Lower lobe of right lung (tissue), 2 donors: ENCODE results near the gene LSM10. TPM values are rescaled to one million over a fixed set of nuclear protein-coding genes. Genes with fewer than 3 reads are reported as not detected.

Source experiments
- ATAC-seq, 2 donors: fragments of 200-7000 bp; cut with Tn5 transposase; one replicate each; pipeline ENCODE4 v1.9.1; 2020 to 2022; ENCODE audit warnings: mild to moderate bottlenecking in 2 of 2, moderate library complexity in 2 of 2
- DNase-seq: peaks from one replicate; pipeline ENCODE4 v3.0.0-alpha.2; 2020
- H3K27ac ChIP-seq: fragments of 200-600 bp; one replicate; pipeline ENCODE4 v1.8.0; 2022
- H3K27me3 ChIP-seq: fragments of 200-600 bp; one replicate; pipeline ENCODE4 v1.8.0; 2022; ENCODE audit warnings: low read depth
- H3K36me3 ChIP-seq: fragments of 200-600 bp; one replicate; pipeline ENCODE4 v1.8.0; 2022; ENCODE audit warnings: mild to moderate bottlenecking
- H3K4me1 ChIP-seq: fragments of 200-600 bp; one replicate; pipeline ENCODE4 v1.8.0; 2022
- H3K4me3 ChIP-seq: fragments of 200-600 bp; one replicate; pipeline ENCODE4 v1.8.0; 2022; ENCODE audit warnings: mild to moderate bottlenecking
- H3K9me3 ChIP-seq: fragments of 200-600 bp; one replicate; pipeline ENCODE4 v1.8.0; 2022
- intact Hi-C: fragments of 100-400 bp; cut with DNase I; formaldehyde crosslinking; loops from one replicate; pipeline ENCODE4 v1.11.0; 2022
- total RNA-seq: library from RNA; stranded (reverse); fragmentation: NEBNext Ultra II Directional; extraction: Animal tissue kit (Norgen Biotek cat#: 25700); gene quantifications from one replicate; pipeline ENCODE4 v1.2.1, GENCODE V29; 2021
- TF ChIP-seq, protein P1 (sequence below): fragments of 200-600 bp; IDR thresholded peaks from one replicate; pipeline ENCODE4 v1.8.0; 2022; ENCODE audit warnings: antibody characterized with exemption, mild to moderate bottlenecking
- donor health status: DM: no; HTN: yes; CAD: no; lungs with severe emphysema.

Gene LSM10
- total RNA-seq, 1 donor from 2014 or later = 44.5 TPM

DNA sequence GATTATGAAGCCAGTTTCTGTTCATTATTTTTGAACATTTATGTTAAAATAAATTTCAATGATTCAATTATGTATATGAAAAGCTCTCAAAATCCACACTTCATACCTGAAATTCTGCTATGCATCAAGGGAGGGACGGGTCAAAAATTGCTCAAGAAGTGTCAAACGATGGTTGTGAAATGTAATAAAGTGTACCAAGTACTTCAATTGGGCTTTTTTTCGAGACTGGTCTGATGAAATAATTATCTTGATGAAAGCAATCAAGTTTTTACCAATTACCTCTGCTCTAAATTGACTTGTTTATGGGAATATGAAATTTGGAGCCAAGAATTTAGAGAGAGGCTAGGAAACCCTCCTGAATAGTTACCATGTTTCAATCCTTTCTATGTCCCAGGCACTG lies 44.6 kb upstream of the LSM10 start:
- Histone ChIP-seq H3K4me1 (no peaks in the 10 kb centered on the region), H3K9me3 (no peaks in the 10 kb centered on the region), H3K27me3 (no peaks in the 10 kb centered on the region), H3K4me3 (no peak overlapping the region), H3K27ac (no peak overlapping the region), H3K36me3 (peaks cover 16% of the 10 kb centered on the region)
- DNase-seq (no peak), ATAC-seq (peak in 1 of 2 donors; percentile 41)
- intact Hi-C loops = no loop called here
- TF ChIP-seq, protein P1, sequence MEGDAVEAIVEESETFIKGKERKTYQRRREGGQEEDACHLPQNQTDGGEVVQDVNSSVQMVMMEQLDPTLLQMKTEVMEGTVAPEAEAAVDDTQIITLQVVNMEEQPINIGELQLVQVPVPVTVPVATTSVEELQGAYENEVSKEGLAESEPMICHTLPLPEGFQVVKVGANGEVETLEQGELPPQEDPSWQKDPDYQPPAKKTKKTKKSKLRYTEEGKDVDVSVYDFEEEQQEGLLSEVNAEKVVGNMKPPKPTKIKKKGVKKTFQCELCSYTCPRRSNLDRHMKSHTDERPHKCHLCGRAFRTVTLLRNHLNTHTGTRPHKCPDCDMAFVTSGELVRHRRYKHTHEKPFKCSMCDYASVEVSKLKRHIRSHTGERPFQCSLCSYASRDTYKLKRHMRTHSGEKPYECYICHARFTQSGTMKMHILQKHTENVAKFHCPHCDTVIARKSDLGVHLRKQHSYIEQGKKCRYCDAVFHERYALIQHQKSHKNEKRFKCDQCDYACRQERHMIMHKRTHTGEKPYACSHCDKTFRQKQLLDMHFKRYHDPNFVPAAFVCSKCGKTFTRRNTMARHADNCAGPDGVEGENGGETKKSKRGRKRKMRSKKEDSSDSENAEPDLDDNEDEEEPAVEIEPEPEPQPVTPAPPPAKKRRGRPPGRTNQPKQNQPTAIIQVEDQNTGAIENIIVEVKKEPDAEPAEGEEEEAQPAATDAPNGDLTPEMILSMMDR = no peak

DNA sequence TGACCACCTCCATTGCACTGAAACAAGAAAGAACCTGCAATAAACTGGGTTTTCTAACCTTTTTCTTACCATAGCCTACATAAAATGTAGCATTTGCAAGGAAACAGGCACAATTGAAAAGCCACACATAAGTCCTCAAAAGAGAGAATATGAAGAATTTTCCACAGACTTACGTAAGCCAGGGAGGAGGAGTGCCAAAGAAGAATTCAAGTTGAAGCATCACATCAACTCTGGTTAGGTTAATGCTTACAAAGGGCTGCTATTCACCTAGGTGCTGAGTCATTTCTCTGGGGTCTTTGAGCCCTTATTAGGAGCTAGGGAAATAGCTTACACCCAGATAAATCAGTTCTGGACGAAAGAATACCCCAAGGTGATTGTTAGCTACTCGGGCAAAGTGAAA lies 42.9 kb upstream of the LSM10 start:
- peaks cover 17% of the 10 kb centered on the region for H3K36me3 ChIP-seq
- no peaks in the 10 kb centered on the region for H3K27me3 ChIP-seq
- no peaks in the 10 kb centered on the region for H3K9me3 ChIP-seq
- TF ChIP-seq, protein P1 = no peak
- DNase-seq (no peak), ATAC-seq (no peak)
- H3K27ac ChIP-seq = no peak overlapping the region
- H3K4me3 ChIP-seq = no peak overlapping the region
- intact Hi-C loops = no loop called here
- no peaks in the 10 kb centered on the region for H3K4me1 ChIP-seq

DNA sequence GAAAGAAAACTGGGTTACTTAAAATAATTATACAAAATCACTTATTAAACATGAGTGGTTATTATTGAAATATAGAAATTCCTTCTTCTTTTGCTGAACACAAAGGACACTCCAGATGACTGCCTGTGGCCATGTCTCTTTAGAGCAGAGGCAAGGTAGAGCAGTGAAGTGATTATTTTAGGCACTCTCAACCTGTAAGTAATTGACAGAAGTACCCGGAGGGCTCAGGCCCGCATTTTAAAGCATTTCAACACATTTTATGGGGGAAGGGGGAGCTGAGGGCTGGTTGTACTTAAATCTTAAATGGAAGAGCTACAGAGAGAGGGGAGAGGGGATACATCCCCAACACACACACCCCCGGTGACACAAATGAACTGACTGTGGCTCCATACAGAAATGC lies 42.3 kb upstream of the LSM10 start:
- Histone ChIP-seq H3K27ac (no peak overlapping the region), H3K4me3 (no peak overlapping the region), H3K4me1 (no peaks in the 10 kb centered on the region), H3K9me3 (no peaks in the 10 kb centered on the region), H3K36me3 (peaks cover 17% of the 10 kb centered on the region), H3K27me3 (no peaks in the 10 kb centered on the region)
- TF ChIP-seq, protein P1 = no peak
- intact Hi-C loops = no loop called here
- DNase-seq (no peak), ATAC-seq (peak in 1 of 2 donors; percentile 19)

DNA sequence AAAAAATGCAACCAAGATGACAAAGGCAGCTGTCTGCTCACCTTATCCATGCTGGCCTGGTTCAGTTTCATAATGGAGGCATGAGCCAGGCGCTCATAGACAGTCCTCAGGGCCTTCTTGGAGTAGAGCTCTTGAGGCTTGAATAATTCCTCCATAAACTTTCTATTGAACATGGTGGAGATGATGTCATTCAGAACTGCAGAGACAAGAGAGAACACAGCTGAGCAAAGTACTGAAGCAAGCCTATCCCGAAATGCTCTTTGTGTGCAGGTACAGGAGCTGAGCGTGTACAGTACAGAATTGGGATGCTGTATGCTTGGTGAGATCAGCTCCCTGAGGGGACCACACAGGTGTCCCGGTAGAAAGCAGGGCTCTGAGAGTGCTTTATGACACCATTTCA lies 41.0 kb upstream of the LSM10 start:
- H3K4me1 ChIP-seq = no peaks in the 10 kb centered on the region
- ATAC-seq = no peak
- no peak overlapping the region for H3K4me3 ChIP-seq
- H3K9me3 ChIP-seq = no peaks in the 10 kb centered on the region
- no peak for DNase-seq
- TF ChIP-seq, protein P1 = no peak
- H3K36me3 ChIP-seq = peaks cover 17% of the 10 kb centered on the region
- no peaks in the 10 kb centered on the region for H3K27me3 ChIP-seq
- intact Hi-C loops = no loop called here
- no peak overlapping the region for H3K27ac ChIP-seq

DNA sequence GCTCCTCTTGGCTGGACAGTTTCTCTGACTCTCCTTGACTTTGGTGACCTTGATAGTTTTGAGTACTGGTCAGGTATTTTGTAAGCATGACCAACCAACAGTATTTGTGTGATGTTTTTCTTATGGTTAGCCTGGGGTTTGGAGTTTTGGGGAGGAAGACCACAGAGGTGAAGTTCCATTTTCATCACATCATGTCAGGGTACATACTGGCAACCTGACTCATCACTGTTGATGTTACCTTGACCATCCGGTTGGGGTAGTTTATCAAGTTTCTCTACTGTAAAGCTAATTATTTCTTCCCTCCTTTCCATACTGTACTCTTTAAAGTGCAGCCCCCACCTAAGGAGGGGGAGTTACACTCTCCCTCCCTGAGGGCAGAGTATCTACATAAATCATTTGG lies 39.1 kb upstream of the LSM10 start:
- H3K4me3 ChIP-seq = no peak overlapping the region
- H3K27ac ChIP-seq = no peak overlapping the region
- H3K4me1 ChIP-seq = no peaks in the 10 kb centered on the region
- intact Hi-C loops = no loop called here
- TF ChIP-seq, protein P1 = no peak
- ATAC-seq = no peak
- peaks cover 24% of the 10 kb centered on the region for H3K36me3 ChIP-seq
- H3K27me3 ChIP-seq = no peaks in the 10 kb centered on the region
- DNase-seq = no peak
- no peaks in the 10 kb centered on the region for H3K9me3 ChIP-seq

DNA sequence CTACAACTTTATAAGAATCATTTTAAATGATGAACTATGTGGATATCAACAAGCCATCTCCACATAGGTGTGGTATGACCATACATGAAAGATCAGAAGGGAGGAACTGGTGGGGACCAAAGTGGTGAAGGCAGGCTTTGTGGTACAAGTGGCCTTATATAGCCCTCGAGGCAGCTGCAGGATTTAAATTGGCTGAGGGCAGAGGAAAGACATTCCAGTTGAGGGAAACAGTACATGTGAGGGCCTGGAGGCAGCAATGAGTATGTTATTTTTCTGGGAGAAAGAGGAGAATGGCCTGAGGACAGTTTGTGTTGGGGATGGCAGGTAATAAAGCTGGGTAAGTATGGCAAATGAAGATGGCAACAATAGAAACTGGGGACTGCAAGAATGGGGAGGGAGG lies 35.4 kb upstream of the LSM10 start:
- ATAC-seq (no peak), DNase-seq (no peak)
- TF ChIP-seq, protein P1 = no peak
- Histone ChIP-seq H3K4me1 (no peaks in the 10 kb centered on the region), H3K4me3 (no peak overlapping the region), H3K9me3 (no peaks in the 10 kb centered on the region), H3K27ac (no peak overlapping the region), H3K27me3 (no peaks in the 10 kb centered on the region), H3K36me3 (peaks cover 22% of the 10 kb centered on the region)
- intact Hi-C loops = no loop called here
